ENCODE data around the gene ZNF311. TPM values are rescaled to one million over a fixed set of nuclear protein-coding genes. Genes with fewer than 3 reads are reported as not detected.
"Not testable (repeated sequence)": the region's sequence is repeated elsewhere in the genome, so short reads cannot be mapped to it uniquely, and the experiment has no call there.

ZNF311 gene
- total RNA-seq, 4 donors from 2014 or later, result 1.0 to 2.0 (median 1.6) TPM

DNA sequence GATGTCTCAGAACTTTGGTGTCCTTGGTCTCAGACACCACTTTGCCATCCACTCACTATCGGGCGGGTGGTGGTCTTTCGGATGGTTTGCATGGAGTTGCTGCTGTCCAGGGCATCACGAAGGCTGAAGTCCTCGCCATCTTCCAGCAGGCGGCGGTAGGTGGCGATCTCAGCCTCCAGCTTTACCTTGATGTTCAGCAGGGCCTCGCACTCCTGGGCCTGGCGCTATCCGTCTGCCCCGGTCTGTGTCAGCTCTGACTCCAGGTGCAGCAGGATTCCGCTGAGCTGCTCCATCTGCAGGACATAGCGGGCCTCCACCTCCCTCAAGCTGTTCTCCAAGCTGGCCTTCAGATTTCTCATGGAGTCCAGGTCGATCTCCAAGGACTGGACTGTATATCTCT lies 36.0 kb downstream of the ZNF311 start:
- no peak for TF ChIP-seq POLR2A (IDR thresholded peaks at IDR 0.05)
- TF ChIP-seq, protein P1, sequence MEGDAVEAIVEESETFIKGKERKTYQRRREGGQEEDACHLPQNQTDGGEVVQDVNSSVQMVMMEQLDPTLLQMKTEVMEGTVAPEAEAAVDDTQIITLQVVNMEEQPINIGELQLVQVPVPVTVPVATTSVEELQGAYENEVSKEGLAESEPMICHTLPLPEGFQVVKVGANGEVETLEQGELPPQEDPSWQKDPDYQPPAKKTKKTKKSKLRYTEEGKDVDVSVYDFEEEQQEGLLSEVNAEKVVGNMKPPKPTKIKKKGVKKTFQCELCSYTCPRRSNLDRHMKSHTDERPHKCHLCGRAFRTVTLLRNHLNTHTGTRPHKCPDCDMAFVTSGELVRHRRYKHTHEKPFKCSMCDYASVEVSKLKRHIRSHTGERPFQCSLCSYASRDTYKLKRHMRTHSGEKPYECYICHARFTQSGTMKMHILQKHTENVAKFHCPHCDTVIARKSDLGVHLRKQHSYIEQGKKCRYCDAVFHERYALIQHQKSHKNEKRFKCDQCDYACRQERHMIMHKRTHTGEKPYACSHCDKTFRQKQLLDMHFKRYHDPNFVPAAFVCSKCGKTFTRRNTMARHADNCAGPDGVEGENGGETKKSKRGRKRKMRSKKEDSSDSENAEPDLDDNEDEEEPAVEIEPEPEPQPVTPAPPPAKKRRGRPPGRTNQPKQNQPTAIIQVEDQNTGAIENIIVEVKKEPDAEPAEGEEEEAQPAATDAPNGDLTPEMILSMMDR (IDR thresholded peaks at IDR 0.05), result no peak
- intact Hi-C loops (cut with DNase I), result no loop called here
- no peak for DNase-seq
- 65 to 72% methylated on average over 14 to 15 of the region's 15 CpGs for WGBS, 2 donors
- Histone ChIP-seq H3K4me1 (no peaks in the 10 kb centered on the region), H3K36me3 (no peaks in the 10 kb centered on the region), H3K27ac (no peak overlapping the region), H3K27me3 (no peaks in the 10 kb centered on the region), H3K9me3 (no peaks in the 10 kb centered on the region), H3K4me3 (replicated peaks in 1 of 3) (no peak overlapping the region)

DNA sequence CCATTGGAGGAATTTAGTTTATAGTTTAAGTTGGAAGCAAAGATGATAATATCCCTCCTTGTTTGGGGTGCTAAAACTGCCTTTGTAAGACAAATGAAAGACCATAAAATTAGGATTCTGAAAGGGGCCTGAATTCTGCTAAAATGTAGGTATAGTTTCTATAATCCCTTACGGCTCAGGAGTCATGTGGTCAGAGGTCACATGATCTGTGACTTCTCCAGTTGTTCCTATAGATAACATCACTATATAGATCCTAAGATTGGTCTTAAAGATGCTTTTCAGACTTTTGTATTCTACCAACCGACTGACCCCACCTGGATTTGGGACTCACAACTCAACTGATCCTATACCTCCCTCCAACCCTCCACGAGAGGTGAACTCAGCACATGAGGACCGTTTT lies 36.6 kb downstream of the ZNF311 start:
- WGBS, 2 donors, result 83 to 89% methylated on average over 4 of the region's 4 CpGs
- Histone ChIP-seq H3K27ac (no peak overlapping the region), H3K27me3 (no peaks in the 10 kb centered on the region), H3K36me3 (no peaks in the 10 kb centered on the region), H3K4me3 (replicated peaks in 1 of 3) (no peak overlapping the region), H3K9me3 (no peaks in the 10 kb centered on the region), H3K4me1 (no peaks in the 10 kb centered on the region)
- DNase-seq, result no peak
- TF ChIP-seq, protein P1 (IDR thresholded peaks at IDR 0.05), result no peak
- no peak for TF ChIP-seq POLR2A (IDR thresholded peaks at IDR 0.05)
- intact Hi-C loops (cut with DNase I), result no loop called here

DNA sequence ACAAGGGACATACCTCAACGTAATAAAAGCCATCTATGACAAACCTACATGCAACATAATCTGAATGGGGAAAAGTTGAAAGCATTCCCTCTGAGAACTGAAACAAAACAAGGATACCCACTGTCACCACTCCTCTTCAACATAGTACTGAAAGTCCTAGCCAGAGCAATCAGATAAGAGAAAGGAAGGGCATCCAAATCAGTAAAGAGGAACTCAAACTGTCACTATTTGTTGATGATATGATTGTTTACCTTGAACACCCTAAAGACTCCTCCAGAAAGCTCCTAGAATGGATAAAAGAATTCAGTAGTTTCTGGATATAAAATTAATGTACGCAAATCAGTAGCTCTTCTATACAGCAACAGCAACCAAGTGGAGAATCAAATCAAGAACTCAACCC lies 39.4 kb downstream of the ZNF311 start:
- 95 to 97% methylated on average over 2 of the region's 2 CpGs for WGBS, 2 donors
- Histone ChIP-seq H3K4me1 (no peaks in the 10 kb centered on the region), H3K9me3 (no peaks in the 10 kb centered on the region), H3K27me3 (no peaks in the 10 kb centered on the region), H3K36me3 (no peaks in the 10 kb centered on the region), H3K27ac (no peak overlapping the region), H3K4me3 (replicated peaks in 1 of 3) (no peak overlapping the region)
- no peak for DNase-seq
- intact Hi-C loops (cut with DNase I), result no loop called here
- no peak for TF ChIP-seq POLR2A (IDR thresholded peaks at IDR 0.05)
- TF ChIP-seq, protein P1 (IDR thresholded peaks at IDR 0.05), result no peak

DNA sequence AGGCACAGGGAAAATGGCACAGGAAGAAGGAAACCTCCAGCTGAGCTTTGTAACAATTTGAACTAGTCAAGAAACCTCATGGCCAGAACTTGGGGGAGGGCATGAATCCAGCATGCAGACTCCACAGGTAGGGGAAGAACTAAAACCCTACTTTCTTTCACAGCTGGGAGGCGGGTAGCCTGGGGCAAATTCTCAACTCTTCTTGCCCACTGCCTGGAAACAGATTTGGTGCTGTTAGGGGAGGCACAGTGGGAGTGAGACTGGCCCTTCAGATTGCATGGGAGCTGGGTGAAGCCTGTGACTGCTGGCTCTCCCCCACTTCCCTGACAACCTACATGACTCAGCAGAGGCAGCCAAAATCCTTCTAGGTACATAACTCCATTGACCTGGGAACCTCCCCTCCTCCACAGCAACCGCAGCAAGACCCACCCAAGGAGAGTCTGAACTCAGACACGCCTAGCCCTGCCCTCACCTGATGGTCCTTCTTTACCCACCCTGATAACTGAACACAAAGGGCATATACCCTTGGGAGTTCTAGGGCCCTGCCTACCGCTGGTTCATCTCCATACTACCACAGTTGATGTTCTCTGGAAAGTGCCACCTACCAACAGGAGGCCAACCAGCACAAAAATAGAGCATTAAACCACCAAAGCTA lies 44.1 kb downstream of the ZNF311 start:
- H3K27ac ChIP-seq, result no peak overlapping the region
- H3K36me3 ChIP-seq, result no peaks in the 10 kb centered on the region
- intact Hi-C loops (cut with DNase I), result no loop called here
- H3K4me1 ChIP-seq, result no peaks in the 10 kb centered on the region
- no peak for DNase-seq
- no peaks in the 10 kb centered on the region for H3K9me3 ChIP-seq
- H3K4me3 ChIP-seq (replicated peaks in 1 of 3), result no peak overlapping the region
- H3K27me3 ChIP-seq, result no peaks in the 10 kb centered on the region
- TF ChIP-seq POLR2A (IDR thresholded peaks at IDR 0.05), result no peak
- TF ChIP-seq, protein P1 (IDR thresholded peaks at IDR 0.05), result no peak
- 78 to 91% methylated on average over 4 of the region's 4 CpGs for WGBS, 2 donors

DNA sequence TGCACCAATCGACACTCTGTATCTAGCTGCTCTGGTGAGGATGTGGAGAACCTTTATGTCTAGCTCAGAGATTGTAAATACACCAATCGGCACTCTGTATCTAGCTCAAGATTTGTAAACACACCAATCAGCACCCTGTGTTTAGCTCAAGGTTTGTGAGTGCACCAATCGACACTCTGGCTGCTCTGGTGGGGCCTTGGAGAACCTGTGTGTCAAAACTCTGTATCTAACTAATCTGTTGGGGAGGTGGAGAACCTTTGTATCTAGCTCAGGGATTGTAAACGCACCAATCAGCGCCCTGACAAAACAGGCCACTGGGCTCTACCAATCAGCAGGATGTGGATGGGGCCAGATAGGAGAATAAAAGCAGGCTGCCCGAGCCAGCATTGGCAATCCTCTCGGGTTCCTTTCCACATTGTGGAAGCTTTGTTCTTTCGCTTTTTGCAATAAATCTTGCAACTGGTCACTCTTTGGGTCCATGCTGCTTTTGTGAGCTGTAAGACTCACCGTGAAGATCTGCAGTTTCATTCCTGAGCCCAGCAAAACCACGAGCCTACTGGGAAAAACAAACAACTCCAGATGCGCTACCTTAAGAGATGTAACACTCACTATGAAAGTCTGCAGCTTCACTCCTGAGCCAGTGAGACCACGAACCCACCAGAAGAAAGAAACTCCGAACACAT lies 46.4 kb downstream of the ZNF311 start:
- H3K4me3 ChIP-seq (replicated peaks in 1 of 3); DNase-seq; H3K27me3 ChIP-seq; intact Hi-C loops (cut with DNase I); H3K9me3 ChIP-seq; H3K36me3 ChIP-seq; H3K27ac ChIP-seq; H3K4me1 ChIP-seq: not testable (repeated sequence)
- WGBS, 2 donors, result 84 to 88% methylated on average over 11 to 13 of the region's 13 CpGs

DNA sequence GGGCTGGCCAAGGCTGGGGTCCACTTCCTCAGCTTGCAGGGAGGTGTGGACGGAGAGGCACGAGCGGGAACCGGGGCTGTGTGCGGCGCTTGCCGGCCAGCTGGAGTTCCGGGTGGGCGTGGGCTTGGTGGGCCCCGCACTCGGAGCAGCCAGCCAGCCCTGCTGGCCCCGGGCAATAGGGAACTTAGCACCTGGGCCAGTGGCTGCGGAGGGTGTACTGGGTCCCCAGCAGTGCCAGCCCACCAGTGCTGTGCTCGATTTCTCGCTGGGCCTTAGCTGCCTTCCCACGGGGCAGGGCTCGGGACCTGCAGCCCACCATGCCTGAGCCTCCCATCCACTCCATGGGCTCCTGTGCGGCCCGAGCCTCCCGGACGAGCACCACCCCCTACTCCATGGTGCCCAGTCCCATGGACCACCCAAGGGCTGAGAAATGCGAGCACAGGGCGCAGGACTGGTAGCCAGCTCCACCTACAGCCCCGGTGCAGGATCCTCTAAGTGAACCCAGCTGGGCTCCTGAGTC lies 47.3 kb downstream of the ZNF311 start:
- DNase-seq; H3K4me3 ChIP-seq (replicated peaks in 1 of 3); H3K36me3 ChIP-seq; H3K4me1 ChIP-seq; intact Hi-C loops (cut with DNase I); H3K9me3 ChIP-seq; H3K27me3 ChIP-seq; H3K27ac ChIP-seq: not testable (repeated sequence)
- WGBS, 2 donors, result 96 to 97% methylated on average over 12 to 16 of the region's 24 CpGs

Data from thyroid gland (tissue), 4 donors.